HL-60/S4 (cell line): ENCODE results near the gene FRMD4A.

Experiments used
- in situ Hi-C: fragments of 300-500 bp; cut with MboI; formaldehyde crosslinking; loops from 2 replicates; pipeline ENCODE4 v1.14.3; 2022; ENCODE audit warnings: low sequenced_read_pairs

FRMD4A gene

DNA sequence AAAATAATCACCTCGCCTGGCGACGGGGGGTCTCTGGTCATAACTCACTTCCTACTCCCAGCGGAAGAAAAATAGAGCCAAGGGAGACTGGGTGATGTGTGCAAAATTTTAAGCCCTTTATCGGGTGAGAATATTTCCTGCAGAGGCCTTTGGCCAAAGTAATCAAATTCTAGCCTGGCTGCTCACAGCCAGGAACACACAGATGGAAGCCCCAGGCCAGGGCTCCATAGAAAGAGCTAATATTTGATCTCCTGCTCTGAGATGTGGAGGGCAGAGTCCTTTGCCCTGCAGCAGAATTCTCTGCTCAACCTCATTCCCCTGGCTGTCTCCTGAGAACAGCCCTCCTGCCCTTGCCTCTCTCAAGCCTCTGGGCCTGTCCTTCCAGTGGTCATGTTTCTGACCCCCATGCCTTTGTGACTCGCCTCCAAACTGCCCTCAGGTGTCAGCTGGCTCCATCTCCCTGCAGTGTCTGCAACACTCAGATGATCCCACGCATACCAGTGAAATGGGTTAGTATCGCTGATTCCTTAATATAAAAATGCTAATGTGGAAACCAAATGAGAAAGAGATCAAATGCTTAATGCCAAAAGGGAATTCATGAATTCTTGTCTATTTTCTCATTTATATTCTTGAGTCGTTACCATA lies 34.5 kb downstream of the FRMD4A start:
- in situ Hi-C loops = no loop called here

DNA sequence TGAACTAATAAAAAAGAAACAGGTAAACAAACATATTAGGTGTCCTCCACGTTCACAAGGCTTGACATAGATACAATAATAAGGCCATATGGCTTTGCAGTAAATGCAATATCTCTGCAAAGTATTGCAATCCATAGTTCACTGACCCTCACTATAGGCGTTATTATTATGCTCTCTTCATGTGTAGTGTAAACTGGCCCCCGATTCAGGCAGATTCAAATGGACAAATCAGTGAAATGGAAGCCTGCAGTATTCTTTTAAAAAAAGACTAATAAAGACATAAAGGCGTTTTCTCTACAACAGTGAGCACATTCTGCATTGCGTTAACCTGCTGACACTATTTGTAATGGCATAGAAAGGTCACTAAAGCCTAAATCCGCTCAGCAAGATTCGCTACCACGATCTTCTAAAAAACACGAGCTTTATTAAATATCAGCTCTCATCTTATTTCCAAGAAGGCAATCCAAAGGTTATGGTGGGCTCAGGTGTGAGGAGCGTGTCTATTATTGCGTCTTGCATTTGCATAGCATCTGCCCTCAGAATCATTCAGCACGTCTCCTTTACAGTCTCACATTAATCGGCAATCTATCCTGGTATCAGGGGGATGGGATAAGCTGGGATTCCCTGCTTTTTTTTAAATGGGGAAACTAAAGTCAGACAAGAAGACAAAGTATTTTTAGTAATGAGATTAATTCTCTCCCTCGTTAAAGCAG lies 36.2 kb downstream of the FRMD4A start:
- in situ Hi-C loops = no loop called here

DNA sequence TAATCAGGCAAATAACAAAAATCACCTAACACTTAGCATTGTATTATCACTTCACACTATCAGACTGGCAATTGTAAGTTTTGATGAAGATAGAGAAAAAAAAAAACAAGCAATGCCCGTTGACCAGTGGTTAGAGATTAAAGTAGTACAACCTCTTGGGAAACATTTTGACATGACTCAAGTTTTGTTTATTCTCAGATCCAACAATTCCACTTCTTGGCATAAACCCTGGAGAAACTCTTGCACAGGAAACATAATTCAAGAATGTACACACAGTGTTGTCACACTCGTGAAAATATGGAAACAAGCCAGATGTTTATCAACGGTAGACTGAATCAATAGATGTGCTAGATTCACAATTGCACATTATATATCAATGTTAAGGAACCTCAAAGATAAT lies 37.2 kb downstream of the FRMD4A start:
- in situ Hi-C loops = no loop called here

DNA sequence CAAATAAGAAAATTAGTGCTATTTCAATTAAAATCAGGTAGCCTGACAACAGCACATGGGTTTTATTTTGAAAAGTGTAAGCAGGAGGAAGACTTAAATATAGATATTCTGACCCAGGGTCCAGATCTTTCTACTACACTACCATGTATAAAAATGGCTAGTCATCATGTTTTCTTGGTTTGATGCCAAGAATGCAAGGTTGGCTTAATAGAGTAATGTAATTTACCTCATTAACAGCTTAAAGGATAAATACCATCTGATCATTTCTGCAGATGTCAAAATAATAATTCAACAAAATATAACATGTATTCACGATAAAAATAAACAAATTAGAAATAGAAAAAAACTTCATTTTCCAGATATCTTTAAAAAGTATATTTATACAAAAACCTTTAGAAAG lies 39.4 kb downstream of the FRMD4A start:
- in situ Hi-C loops = no loop called here

DNA sequence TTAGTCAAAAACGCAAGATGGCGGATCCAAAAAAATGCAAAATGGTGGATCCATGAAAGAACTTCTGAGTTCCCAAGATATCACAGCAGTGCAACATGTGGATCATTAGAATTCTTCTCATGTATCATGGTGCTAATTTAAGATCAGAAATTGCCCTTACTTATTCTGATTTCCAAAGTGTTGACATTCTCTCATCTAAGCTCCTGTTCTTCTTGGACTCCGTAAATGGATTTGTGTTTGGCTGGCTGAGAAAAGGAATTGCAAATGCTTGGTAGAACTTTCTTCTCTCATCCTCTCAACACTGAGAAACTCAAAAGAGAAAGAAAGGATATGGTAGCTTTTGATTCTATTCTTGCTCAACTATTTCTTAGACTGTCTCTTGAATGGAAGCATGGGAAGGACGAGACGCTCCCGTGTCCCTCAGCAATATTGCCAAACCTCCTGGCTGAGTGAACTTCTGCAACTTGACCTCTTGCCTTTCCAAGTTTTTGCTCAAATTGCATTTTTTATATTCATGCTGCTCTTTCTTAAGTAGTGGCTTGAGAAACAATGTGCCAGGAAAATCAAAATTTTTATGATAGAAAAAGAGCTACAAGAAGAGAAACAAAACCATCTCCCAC lies 44.7 kb downstream of the FRMD4A start:
- in situ Hi-C loops = no loop called here

DNA sequence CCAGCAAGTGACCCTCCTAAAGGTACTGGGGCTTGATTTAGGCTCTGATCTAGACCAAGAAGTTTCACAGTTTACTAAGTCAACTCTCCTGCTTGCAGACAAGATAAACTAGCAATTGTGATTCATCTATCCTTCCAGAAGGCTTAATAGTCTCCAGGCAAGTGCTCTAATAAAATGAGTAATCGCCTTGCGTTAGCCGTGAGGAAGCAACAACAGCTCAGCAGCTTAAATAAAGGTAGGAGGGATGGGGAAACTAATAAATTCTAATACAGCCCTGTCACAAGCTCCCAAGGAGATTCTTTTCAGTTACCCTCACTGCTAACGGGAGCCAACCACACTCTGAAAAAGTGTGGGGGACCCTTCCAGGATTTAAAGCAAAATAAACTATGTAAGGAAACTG lies 48.4 kb downstream of the FRMD4A start:
- in situ Hi-C loops = no loop called here

DNA sequence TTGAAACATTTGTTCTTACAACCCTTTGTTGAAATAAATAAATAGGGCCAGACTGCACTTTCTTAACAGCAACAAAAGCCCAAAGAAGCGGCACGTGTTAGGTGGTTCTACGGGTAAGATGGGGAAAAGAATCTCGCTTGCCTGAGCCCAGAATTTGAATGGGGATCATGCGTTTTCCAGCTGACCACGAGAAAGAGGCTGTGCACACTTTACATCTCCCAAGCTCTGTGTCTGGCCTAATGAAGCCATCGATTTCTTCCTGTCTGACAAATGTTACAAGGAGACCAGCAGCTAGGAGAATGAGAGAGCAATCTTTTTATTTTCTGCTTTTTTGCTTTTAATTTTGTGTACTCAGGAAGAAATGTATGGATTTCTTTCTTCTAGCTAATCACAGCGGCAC lies 52.2 kb downstream of the FRMD4A start:
- in situ Hi-C loops = no loop called here

DNA sequence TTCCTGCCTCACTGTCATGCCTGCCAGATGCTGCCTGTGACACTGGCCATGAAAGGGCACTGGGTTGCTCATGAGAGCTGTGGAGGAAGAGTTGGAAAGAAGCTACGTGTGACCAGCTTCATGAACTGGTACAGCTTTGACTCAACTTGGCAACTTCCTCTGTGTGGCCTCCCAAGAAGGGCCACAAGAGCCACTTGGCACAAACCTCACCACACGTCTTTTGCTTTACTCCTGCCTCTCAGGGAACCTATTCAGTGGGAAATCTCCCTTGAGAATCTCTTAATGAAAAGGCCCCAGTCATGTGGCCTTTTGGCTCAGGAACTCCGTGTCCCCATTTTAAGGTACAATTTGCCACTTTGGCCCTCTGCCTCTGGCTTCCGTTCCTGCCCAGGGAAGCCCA lies 54.5 kb downstream of the FRMD4A start:
- in situ Hi-C loops = no loop called here

DNA sequence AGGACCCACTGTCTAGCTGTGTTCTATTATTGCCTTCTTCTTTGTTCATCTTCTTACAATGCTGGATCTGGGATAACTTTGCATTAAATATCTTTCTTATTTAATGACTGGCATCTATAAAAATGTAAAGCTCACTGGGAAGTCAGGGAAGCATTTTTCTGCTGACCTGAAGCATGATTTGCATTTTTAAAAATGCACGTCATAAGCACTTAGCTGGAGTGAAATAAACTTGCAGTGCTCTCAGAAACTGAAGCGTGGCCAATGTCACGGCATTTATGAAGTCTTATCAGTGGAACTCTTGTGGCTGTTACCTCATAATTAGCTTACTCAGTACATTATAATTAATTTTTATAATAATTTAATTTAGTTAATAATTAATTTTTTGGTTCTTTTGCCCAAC lies 59.1 kb downstream of the FRMD4A start:
- in situ Hi-C loops = no loop called here

DNA sequence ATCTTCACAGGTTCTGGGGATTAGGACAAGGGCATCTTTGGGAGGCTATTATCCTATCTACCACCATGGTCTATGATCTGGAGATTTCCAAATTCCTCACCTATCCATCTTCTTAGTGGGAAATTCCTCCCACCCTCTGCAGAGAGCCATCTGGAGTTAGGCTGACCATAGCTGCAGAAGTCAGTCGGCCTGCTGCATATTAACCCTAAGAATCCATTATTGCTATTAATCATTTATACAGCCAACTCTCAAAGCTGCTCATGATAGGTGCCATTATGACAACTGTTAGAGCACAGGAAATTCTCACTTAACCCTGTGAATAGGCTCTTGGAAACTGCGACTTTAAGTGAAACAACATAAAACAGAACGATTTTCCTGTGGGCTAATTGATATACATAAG lies 60.4 kb downstream of the FRMD4A start:
- in situ Hi-C loops = no loop called here

DNA sequence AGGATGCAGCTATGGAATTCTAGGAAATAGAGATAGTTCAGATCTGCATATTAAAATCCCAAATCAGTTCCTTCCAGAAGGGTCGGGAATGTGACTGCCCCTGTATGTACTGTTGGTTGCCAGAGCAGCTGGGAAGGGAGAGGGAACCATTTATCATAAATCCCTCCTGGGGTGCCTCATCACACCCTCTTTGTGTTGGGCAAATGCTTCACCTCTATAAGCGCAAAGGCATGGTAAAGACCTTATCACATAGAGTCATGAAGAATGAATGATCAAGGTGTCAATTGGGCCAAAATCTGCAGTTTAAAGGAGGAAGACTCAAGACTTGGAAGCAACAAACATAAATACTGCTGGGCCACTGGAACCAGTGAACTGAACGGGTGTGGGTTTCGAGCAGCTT lies 65.0 kb downstream of the FRMD4A start:
- in situ Hi-C loops = no loop called here

DNA sequence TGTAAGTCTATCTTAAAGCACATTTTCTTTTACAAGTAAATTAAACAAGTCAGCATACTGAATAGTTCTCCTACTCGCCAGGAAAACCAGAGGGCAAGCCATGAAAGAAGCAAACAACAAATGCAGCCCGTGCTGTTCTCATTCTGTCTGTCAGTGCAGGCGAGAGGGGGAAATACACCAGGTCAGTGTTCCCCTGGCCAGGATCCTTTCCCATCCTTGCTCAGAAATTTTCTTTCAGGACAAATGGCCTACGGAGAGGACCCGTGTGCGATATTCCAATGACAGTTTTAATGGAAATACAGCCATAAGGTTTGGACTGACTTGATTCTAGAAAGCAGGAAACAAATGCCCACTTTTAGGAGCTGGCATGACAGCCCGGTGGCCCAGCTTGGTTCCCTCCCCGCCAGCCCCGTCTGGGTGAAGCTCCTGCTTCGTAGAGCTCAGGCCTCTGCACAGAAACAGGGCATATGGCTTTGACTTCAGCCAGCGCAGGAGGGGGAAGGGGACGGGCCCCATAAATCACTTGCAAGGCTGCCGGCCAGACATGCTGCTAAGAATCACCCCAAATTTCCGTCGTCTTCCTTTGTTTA lies 67.8 kb downstream of the FRMD4A start:
- in situ Hi-C loops = no loop called here

DNA sequence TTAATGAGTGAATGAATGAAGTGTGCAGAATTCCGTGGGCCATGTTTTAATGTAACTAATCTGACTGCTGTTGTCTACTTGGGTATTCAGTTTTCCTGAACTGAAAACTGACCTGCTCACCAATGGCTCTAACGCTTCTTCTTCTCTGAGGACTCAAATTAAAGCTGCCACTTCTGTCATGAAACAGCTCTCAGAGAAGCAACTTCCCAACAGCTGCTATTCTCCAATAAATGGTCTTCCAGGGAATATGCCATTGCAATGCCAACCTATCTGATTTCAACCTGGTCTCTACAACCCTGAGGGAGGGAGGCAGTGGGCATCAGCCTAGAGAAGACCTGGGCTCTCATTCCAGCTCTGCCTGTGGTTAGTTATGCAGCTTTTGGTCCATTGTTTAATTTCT lies 69.4 kb downstream of the FRMD4A start:
- in situ Hi-C loops = no loop called here

DNA sequence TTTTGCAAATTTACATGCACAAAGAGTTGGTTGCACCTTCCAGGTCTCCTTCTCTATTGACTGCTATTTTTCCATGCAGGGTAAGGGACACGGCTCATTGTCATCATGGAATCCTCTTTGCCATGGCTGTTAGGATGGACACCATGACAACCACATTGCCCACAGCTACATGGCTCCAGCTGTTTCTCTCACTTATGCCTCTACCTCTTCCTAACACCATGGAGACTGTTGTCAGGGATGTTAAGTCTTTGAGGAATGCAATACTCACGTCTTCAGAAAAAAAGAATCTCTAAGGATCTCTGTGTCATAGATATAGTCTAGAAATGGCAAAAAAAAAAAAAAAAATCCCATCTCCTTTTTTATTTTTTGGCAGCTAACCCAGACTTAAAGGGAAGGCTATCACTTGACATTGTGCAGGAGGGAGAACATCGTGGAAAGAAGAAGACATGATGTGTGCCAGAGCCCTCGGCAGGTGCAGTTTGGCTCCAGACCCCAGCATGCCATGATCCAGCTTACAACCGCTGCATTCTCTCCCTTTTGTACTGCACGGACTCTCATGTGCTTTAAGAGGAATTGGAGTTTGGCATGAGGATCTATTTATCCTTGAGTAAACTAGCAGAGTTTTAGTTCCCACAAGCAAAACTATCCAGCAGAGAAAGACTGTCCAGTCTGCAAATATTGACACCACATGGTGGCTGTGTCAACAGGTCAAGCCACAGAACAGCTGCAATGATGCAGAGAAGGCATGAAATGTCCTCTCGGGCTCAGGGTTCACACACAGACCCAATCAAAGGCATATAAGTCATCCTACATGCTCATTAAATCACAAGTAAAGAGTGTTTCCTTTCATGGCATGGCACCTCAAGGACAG lies 70.8 kb downstream of the FRMD4A start:
- in situ Hi-C loops = no loop called here

DNA sequence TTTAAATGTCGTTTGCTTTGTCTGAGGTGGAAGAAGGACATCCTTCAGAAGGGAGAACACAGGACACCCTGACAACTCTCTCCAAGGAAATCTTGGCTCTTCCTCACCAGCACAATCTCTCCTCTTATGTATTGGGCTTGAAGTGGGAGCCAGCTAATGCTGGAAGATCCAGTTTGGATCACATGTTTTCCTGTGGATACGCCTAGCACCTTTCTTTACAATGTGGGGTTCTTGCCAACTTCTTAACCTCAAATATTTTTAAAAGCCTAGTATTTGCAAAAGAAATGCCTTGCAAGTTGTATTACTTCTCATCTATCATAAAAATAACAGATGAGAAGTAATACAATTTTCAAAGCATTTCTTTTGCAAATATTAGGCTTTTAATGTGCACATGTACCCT lies 76.4 kb downstream of the FRMD4A start:
- in situ Hi-C loops = no loop called here

DNA sequence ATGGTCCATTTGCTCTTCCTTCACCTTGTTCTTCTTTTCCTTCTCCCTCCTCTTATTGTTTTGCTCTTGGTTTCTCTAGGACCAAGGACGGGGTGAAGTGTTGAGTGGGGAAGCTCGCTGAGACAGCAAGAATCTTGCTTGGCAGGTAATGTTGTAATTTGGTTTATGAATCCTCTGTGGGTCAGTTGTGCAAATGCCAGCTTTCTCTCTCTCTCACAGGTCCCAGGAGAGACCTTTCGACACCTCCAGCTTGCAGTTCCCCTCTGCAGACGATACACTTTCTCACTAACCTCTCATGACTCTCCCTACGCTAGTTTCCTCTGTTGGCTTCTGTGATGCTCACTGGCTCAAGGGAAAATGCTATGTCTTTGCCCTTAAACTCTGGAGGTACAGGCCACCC lies 77.0 kb downstream of the FRMD4A start:
- in situ Hi-C loops = no loop called here

DNA sequence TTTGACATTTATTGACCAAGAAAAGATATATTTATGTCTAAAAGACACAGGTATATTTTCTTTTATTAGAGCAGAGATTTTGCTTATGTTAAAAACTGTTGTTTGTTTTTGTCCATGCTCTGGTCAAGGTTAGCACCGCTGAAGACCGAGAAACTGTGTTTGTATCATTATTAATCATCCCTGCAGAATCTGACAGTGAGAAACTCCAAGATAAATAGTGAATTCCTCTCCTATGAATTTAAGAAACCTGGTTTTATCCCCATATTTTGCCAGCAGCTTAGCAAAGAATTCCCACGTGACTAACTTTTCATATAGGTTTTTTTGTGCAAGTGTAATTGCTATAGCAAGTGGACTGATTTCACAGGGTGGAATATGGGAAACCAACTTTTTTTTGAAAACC lies 77.6 kb downstream of the FRMD4A start:
- in situ Hi-C loops = no loop called here

DNA sequence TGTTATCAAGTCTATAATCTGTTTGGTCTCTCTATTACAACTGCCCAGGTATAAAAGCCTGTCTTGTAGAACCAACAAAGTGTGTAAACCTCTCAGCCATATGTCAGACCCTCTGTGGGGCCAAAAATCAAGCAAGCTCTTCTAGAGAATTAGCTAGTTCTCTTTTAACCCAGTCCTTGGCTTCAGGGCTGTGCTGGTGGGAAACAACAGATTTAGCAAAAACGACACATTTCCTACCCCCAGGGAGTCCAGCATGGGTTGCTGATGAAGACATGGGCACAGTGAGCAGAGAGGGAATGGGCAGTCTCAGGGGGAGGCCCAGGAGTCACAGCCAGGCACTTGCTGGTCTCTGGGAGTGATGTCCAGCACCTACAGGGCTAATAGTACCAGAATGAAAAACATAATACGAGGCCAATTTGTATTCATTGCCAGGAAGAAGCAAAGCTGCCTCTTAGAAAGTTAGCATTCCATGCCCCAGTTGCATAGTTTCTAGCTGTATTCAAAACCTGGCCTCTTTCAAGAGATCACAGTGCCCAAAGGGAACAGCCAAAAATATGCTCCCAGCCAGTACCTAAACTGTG lies 80.1 kb downstream of the FRMD4A start:
- in situ Hi-C loops = no loop called here

DNA sequence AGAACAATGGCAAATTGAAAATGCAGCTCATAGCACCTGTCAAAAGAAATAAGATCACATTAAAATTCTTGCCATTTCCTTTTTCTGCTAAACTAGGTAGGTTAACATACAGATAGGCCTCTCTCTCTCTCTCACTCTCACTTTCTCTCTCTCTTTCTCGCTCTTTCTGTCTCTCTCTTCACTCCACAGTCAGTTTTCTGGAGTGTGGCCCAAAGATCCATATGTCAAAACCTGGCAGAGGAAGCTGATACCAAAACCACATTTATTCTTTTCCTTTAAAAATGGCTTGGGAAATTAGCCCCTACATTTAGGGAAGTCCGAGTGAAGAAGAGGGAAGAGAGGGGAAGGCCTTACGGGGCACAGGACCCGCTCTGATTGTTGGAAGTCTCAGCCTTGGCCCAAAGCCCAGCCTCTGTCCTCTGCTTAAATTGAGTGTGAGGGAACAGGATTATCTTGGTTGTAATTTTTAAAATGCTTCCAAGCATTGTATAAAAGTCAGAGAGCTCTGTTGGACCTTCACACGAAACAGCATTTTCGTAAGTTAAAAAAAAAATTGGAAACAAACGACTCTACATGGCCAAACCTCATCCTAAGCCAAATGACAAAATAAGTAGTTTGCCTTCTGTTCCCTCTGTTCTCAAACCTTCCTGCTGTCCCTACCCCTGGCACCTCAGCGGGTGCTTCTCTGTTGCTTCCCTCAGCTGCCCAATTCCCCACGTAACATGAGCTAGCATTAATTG lies 83.2 kb downstream of the FRMD4A start:
- in situ Hi-C loops = no loop called here

DNA sequence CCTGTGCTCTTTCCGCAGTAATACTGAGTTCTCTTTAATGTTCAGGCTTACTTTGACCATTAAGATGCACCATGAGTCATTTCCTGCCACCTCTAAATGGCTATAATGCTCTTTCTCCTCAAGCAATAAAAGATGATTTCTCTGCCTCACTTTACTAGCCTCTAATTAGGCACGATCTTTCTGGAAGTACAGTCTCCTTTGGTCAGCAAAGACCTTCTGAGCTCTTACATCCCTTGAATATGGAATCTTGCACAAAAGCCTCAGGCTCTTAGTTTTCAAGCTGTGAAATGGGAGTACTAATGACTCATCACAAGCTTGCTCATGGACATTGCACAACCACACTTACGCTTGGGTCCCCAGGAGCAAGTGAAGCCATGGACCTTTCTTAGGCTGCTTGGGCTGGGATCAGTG lies 85.9 kb downstream of the FRMD4A start:
- in situ Hi-C loops = no loop called here
